Measurements from ENCODE around the gene ESPN.
"Not testable (repeated sequence)": the region's sequence is repeated elsewhere in the genome, so short reads cannot be mapped to it uniquely, and the experiment has no call there.

The ESPN gene

DNA sequence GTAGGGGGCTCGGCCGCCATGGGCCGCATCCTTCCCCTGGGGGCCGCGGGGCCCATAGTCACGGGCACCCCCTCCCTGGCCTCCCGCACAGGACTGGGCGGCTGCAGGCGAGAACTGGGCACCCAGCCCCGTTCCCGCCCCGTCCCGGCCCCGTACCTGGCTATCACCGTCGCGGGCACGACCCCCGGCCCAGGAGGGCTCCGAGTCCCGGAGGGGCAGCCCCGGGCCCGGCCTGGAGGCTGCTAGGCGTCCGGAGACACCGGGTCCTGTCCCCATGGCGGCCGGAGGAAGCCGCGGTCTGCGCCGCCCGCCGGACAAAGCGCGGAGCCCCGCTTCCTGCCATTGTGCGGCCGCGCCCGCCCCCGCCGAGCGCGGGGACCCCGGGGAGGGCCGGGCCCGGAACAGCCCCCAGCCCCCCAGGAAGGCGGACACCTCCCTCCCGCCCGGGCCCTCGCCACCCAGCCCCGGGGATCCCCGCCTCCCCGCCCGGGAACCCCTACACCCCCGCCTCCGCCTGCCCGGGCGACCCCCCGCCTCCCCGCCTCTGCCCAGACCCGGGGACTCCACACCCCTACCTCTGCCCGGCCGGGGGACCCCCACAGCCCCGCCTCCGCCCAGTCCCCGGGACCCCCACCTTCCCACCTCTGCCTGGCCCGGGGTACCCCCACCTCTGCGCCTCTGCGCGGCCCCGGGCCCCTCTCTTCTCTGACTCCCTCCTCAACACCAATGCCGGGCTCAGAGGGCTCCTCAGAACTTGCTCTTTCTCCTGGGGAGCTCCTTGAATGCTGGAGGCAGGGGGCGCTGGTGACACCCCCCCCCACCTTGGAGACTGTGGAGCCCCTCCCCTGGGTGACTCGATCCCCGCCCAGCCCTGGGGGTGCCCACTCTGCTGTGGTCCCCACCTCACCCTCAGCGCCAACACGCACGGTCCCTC, 60.9 kb downstream of the ESPN start:
- DNase-seq = no peak

- peak; percentile 76 to 83 (median 78) for DNase-seq
Measured at GRCh38 chr1:6486433-6487011, 61.9 kb downstream of the ESPN start.

DNA sequence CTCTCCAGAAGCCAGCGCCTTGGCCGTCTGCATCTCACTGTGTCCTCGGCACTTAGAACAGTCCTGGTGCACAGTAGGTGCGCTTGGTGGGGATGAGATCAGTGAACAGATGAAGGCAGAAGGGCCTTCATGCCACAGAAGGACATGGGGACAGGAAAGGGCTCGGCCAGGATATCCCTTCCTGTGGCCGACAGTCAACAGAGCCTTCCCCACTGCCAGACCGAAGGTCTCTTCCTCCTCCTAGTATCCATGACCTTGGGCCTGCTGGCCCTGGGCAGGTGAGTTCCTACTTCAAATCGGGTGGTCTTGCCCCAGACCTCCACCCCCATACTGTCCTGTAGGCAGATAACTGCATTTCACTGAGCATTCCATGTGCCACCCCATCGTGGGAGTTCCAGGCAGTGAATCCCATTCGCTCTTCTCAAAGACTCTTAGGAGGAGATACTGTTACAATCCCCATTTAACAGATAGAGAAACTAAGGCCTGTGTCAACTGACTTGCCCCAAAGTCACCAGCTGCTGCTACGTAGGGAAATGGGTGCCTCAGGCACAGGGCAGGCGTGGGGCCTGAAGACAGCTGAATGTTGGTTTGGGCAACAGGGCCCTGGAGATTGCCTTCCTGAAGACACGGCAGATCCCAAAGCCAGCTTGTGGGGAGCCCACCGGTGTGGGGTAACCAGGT, 63.4 kb downstream of the ESPN start:
- DNase-seq = no peak

- DNase-seq = no peak
Measured at GRCh38 chr1:6488602-6489382, 64.2 kb downstream of the ESPN start.

- no peak for DNase-seq
Measured at GRCh38 chr1:6489383-6489765, 64.8 kb downstream of the ESPN start.

- peak; percentile 54 to 63 (median 61) for DNase-seq
Measured at GRCh38 chr1:6489799-6490180, 65.2 kb downstream of the ESPN start.

DNA sequence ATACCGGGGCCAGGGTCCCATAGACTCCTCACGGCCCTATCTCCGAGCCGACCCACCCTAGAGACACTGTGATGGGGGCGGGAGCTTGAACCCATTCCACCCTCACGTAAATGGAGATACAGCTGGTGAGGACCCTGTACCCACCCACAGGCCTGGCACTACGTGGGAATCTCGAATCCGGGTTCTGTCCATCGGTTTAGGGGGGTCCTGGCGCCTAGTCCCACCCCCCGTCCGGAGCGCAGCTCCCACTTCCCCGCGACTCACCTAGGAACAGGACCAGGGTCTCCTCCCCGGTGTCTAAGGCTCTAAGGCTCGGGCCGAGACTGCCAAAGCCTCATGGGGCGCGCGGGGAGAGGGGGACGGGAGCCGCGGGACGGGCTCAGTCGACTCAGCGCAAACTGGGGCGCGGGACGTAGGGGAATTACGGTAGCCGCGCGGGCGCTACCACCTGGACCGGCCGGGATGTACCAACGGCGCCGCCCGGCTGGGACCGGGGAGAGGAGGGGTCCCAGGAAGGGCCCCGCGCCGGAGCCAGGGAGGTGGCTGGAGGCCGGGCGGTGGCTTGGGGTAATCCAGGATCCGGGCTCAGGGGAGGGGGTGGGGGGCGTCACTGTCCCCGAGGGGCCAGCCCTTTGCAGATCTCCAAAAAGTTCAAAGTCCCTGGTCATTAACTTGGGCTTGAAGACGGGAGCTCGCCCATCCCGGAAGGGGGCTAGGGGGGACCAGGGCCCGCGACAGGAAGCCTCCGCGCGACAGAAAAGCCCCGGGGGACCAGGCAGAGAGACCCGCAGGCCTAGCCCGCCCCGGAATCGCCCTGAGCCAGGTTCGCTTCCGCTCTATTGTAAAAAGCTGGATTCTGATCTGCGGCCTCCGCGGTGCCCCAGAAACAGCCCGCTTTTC, 65.9 kb downstream of the ESPN start:
- peak; percentile 17 to 45 (median 30) for DNase-seq

DNA sequence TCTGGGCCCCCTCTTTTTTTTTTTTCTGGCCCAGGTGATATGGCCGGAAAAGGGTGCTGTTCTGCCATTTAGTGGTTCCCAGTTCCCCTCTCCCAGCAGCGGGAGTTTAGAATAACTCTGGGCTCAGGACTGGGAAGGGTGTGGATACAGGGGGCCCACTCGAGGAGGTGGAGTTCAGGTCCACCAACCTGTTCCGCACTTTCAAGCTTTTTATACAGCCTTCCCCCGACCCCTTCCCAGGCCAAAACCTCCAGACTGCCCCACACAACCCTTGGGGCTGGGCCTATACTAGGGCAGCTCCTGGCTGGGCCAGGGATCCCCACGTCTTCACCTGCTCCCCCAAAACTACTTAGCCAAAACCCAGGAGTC, 66.5 kb downstream of the ESPN start:
- DNase-seq = no peak

DNA sequence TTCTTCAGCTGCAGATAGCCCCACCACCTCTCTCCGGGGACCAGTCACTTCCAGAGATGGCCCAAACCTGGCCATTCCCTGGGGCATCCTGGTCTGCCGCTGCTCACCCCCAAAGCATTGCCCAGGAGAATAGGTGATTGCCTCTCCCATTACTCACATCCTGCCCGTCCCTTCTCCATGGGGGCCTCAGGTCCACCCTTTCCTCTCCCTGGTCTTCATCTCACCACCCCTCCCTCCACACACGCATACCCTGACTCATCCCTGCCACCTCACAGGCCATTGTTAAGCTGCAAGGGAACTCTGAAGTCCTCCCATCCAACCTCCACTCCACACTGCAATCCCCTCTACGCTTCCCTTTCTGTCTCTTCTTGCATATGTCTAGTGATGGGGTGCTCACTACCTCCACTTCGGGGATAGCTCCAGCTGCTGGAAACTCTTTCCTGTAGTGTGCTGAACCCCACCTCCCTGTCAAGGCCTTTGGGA, 66.9 kb downstream of the ESPN start, which contains the start of gene PLEKHG5:
Gene PLEKHG5, minus strand, starts transcription at position 188 of the 483 bp plus-strand sequence. CDS start 14,096 bp downstream, outside the sequence.
- no peak for DNase-seq

DNA sequence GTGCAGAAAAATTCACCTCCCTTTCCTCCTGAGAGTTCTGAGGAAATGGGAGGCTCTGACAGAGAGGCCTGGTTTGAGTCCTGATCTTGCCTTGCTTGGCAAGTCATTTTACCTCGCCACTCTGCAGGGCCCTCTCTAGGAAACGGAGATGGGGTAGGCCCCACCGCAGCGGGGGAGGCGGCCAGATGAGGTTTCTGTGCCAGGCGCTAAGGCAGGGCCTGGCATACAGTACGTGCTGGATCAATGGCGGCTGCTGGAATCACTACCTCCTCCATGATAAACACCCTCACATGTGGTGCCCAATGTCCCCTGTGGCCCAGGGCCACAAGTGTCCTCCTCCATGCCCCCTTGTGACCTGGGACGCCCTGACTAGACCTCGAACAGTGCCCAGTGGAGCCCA, 67.4 kb downstream of the ESPN start:
- DNase-seq = no peak

DNA sequence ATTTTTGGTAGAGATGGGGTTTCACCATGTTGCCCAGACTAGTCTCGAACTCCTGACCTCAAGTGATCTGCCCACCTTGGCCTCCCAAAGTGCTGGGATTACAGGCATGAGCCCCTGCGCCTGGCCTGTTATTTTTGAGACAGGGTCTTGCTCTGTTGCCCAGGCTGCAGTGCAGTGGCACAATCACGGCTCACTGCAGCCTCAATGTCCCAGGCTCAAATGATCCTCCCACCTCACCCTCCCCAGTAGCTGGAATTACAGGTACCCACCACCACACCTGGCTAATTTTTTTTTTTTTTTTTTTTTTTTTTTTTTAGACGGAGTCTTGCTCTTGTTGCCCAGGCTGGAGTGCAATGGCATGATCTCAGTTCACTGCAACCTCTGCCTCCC, 69.3 kb downstream of the ESPN start:
- not testable (repeated sequence) for DNase-seq

- DNase-seq = no peak
Measured at GRCh38 chr1:6494627-6495026, 70.1 kb downstream of the ESPN start.

DNA sequence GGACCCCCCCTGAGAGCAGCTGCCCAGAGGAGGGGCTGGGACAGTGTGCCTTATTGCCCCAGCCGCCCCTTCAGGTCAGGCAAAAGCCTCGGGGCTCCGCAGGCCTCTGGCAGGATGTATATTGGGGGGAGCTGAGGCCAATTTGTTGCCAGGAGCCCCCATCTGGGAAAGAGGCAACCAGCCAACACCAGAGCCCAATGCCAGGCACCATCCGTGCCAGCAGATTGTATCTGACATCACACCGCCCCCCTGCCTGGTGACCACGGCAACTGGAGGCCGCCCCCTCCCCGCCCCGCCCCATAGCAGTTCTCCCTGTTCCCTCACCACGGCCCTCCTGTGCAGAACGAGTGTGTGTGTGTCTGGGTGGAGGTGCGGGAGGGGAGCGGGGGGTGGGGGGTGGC, 70.5 kb downstream of the ESPN start:
- no peak for DNase-seq

- no peak for DNase-seq
Measured at GRCh38 chr1:6495540-6496364, 71.2 kb downstream of the ESPN start.

- DNase-seq = no peak
Measured at GRCh38 chr1:6496365-6496721, 71.8 kb downstream of the ESPN start.

DNA sequence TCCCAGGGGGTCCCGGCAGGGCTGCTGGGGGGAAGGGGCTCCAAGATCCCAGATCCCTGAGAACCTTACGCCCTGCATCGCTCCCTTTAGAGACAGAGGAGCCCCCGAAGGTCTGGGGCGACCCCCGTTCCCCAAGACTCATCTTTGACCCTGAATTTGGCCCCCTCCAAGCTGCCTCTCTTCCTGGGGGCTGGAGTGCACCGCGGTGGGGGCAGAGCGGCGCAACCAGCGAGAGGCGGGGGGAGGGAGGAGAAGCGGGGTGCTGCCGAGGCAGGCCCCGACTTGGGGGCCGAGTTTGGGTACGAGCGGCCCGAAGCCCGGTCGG, 72.3 kb downstream of the ESPN start:
- DNase-seq = no peak

GRCh38 chr1:6497215-6497866, 72.8 kb downstream of the ESPN start:
- DNase-seq = peak in 1 of 4 experiments; percentile 43

- no peak for DNase-seq
Measured at GRCh38 chr1:6497867-6498575, 73.4 kb downstream of the ESPN start.

- DNase-seq = no peak
Measured at GRCh38 chr1:6498576-6499111, 74.1 kb downstream of the ESPN start.

GRCh38 chr1:6499296-6499695, 74.7 kb downstream of the ESPN start:
- no peak for DNase-seq
